Measurements from ENCODE around the gene GPR87.

Gene GPR87

DNA sequence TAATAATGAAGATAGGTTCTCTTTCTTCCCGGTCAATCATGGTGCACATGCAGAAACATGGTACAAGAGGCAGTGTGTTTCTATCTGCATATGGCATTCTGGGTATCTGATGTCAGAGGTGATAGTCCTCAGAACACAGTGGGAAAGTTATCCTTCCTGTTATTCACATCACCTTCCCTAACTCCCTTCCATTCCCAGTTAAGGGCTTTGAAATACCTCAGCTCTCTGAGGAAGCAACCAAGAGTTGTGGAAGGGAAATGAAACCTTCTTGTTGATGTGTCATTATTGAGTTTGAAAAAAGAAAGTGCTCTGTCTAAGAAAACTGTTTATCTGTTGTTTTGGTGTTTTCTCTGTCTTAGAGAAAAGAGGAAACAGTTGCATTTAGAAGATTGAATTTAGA lies 34.6 kb upstream of the GPR87 start:
- H3K4me3 ChIP-seq (ENCODE audit: low read depth, low read length) = no peak overlapping the region
- TF ChIP-seq POLR2A (IDR thresholded peaks at IDR 0.05; ENCODE audit: extremely low read depth, insufficient read length) (no peak), MYC (IDR thresholded peaks at IDR 0.05; ENCODE audit: low read depth, low read length) (no peak)
- TF ChIP-seq, protein P1, sequence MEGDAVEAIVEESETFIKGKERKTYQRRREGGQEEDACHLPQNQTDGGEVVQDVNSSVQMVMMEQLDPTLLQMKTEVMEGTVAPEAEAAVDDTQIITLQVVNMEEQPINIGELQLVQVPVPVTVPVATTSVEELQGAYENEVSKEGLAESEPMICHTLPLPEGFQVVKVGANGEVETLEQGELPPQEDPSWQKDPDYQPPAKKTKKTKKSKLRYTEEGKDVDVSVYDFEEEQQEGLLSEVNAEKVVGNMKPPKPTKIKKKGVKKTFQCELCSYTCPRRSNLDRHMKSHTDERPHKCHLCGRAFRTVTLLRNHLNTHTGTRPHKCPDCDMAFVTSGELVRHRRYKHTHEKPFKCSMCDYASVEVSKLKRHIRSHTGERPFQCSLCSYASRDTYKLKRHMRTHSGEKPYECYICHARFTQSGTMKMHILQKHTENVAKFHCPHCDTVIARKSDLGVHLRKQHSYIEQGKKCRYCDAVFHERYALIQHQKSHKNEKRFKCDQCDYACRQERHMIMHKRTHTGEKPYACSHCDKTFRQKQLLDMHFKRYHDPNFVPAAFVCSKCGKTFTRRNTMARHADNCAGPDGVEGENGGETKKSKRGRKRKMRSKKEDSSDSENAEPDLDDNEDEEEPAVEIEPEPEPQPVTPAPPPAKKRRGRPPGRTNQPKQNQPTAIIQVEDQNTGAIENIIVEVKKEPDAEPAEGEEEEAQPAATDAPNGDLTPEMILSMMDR (IDR thresholded peaks at IDR 0.05; ENCODE audit: low read depth, low read length) = no peak
- TF ChIP-seq, protein P2, sequence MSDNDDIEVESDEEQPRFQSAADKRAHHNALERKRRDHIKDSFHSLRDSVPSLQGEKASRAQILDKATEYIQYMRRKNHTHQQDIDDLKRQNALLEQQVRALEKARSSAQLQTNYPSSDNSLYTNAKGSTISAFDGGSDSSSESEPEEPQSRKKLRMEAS (IDR thresholded peaks at IDR 0.05; ENCODE audit: low read depth, low read length) = no peak
- peak; percentile 19 for DNase-seq (ENCODE audit: low read depth)

DNA sequence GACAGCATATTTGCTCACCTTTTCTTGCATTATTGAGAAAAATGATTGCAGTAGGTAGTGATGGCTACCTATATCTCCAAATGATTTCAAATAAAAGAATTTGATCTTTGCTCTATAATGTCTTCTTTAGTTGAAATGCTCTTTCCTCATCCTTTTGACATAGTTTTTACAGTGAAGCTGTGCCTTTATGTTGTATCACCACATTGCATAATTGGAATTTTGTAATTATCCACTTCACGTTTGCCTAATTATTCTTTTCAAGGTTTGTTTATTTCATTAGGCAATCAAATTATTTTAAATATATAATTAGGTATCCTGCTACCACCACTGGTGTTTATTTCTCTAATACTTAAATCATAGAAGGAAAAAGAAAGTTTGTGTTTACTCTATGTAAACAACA lies 34.0 kb upstream of the GPR87 start:
- no peak for DNase-seq (ENCODE audit: low read depth)
- H3K4me3 ChIP-seq (ENCODE audit: low read depth, low read length) = no peak overlapping the region
- TF ChIP-seq POLR2A (IDR thresholded peaks at IDR 0.05; ENCODE audit: extremely low read depth, insufficient read length) (no peak), MYC (IDR thresholded peaks at IDR 0.05; ENCODE audit: low read depth, low read length) (no peak)
- TF ChIP-seq, protein P1 (IDR thresholded peaks at IDR 0.05; ENCODE audit: low read depth, low read length) = no peak
- TF ChIP-seq, protein P2 (IDR thresholded peaks at IDR 0.05; ENCODE audit: low read depth, low read length) = no peak

GRCh38 chr3:151347432-151347831 lies 30.8 kb upstream of the GPR87 start:
- DNase-seq (ENCODE audit: low read depth) = peak; percentile 95
- TF ChIP-seq, protein P1 (IDR thresholded peaks at IDR 0.05; ENCODE audit: low read depth, low read length) = no peak
- TF ChIP-seq, protein P2 (IDR thresholded peaks at IDR 0.05; ENCODE audit: low read depth, low read length) = peak; percentile 80
- TF ChIP-seq MYC (IDR thresholded peaks at IDR 0.05; ENCODE audit: low read depth, low read length) = peak; percentile 84
- TF ChIP-seq POLR2A (IDR thresholded peaks at IDR 0.05; ENCODE audit: extremely low read depth, insufficient read length) = no peak
- no peak overlapping the region for H3K4me3 ChIP-seq (ENCODE audit: low read depth, low read length)

DNA sequence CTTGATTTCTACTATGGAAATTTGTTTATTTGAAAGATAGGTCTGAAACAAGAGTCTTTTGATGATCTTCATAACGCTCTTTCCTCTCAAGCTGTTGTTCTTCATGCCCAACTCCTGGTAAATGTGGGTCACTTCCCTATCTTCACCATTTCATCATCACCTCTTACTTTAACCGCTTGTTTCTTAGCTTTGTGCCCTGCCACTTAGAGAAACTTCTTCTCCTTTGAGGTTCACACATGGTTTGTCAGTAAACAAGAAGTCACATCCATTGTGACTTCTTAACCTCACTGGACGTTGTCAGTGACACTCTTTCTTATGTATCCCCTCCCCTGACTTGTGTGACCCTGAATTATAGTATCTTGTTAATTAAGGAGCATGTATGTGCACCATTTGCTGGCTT lies 29.7 kb upstream of the GPR87 start:
- 0 out of 2 replicates have a peak, but pooled peaks have one; percentile 6 for TF ChIP-seq MYC (IDR thresholded peaks at IDR 0.05; ENCODE audit: low read depth, low read length)
- no peak for TF ChIP-seq POLR2A (IDR thresholded peaks at IDR 0.05; ENCODE audit: extremely low read depth, insufficient read length)
- TF ChIP-seq, protein P2 (IDR thresholded peaks at IDR 0.05; ENCODE audit: low read depth, low read length) = peak; percentile 74
- H3K4me3 ChIP-seq (ENCODE audit: low read depth, low read length) = no peak overlapping the region
- peak; percentile 86 for DNase-seq (ENCODE audit: low read depth)

DNA sequence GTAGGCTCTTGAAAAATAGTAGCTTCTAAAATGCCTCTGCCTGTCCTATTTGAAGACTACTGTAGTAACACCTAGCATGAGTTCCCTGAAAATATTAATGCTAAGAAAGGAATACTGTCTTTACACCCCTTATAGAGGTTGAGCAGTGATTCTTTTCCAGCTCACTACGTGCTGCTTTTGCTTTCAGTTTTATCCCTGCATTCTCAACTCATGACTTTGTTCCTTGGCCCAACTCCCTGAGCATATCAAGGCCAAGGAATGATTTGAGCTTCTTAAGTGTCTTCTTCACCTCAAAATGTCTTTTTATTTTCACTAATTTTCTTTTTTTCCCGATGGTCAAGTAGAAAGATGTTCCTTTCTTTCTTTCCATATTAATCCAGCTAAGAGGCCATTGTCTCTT lies 29.2 kb upstream of the GPR87 start:
- DNase-seq (ENCODE audit: low read depth) = no peak
- TF ChIP-seq MYC (IDR thresholded peaks at IDR 0.05; ENCODE audit: low read depth, low read length) (no peak), POLR2A (IDR thresholded peaks at IDR 0.05; ENCODE audit: extremely low read depth, insufficient read length) (no peak)
- TF ChIP-seq, protein P2 (IDR thresholded peaks at IDR 0.05; ENCODE audit: low read depth, low read length) = no peak
- TF ChIP-seq, protein P1 (IDR thresholded peaks at IDR 0.05; ENCODE audit: low read depth, low read length) = no peak
- no peak overlapping the region for H3K4me3 ChIP-seq (ENCODE audit: low read depth, low read length)

GRCh38 chr3:151331696-151332095 lies 15.1 kb upstream of the GPR87 start:
- H3K4me3 ChIP-seq (ENCODE audit: low read depth, low read length) = no peak overlapping the region
- TF ChIP-seq, protein P1 (IDR thresholded peaks at IDR 0.05; ENCODE audit: low read depth, low read length) = no peak
- TF ChIP-seq POLR2A (IDR thresholded peaks at IDR 0.05; ENCODE audit: extremely low read depth, insufficient read length) (no peak), MYC (IDR thresholded peaks at IDR 0.05; ENCODE audit: low read depth, low read length) (no peak)
- TF ChIP-seq, protein P2 (IDR thresholded peaks at IDR 0.05; ENCODE audit: low read depth, low read length) = no peak
- no peak for DNase-seq (ENCODE audit: low read depth)

All from NB4 (cell line).